ENCODE data around the gene WEE2.
"Not testable (repeated sequence)": the region's sequence is repeated elsewhere in the genome, so short reads cannot be mapped to it uniquely, and the experiment has no call there.

The WEE2 gene

DNA sequence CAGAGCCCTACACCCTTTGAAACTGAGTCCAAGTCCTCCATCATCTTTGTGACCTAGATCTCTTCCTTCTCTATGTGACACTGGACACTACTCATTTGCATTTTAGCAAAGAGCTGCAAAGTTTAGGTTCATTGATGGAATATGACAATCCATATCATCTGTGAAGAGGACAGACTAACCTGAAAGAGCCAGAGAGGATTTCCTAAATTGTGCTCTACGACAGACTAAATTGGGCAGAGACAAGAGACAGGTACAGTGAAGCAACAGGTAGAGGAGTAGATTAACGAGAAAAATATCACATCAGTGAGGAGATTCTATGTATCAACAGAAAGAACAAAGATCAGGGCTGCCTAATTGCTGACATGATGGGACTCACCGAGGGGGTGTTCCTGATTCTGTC lies 55.6 kb downstream of the WEE2 start, which contains the start of gene TAS2R3:
Gene TAS2R3 (plus strand): TSS at position 301 of the 400 bp plus-strand sequence. CDS start 62 bp downstream, at position 363.
- H3K27ac ChIP-seq, result no peak within 1 kb of the TSS
- DNase-seq (ENCODE audit: low read depth, low spot score), result no peak

GRCh38 chr7:141770083-141770583 lies 62.0 kb downstream of the WEE2 start:
- H3K27ac ChIP-seq; DNase-seq (ENCODE audit: low read depth, low spot score): not testable (repeated sequence)

DNA sequence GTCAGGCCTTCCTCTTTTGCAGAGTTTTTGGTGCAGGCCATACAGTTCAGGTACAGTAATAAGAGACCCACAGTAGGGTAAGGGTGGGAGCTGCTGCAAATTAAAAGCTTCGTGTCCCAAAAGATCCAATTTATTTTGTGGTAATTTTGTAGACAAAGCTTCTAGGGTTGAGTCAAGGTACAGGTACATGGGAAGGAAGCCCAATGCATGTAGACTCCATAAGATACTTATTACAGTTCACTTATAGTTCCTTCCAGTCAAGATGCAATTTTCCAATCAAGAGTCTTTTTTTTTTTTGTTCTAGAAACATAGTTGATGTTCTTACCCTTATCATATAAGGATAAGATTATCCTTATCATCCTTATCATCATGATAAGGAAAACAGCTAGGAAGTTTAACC lies 68.2 kb downstream of the WEE2 start, which contains the start of gene TAS2R4:
Gene TAS2R4 (plus strand): TSS at position 301 of the 400 bp plus-strand sequence. CDS start 1,815 bp downstream, outside the sequence.
- H3K27ac ChIP-seq, result no peak within 1 kb of the TSS
- no peak for DNase-seq (ENCODE audit: low read depth, low spot score)
